HG03558 (cell line): ENCODE results near the gene LRRTM1.

Experiments used
- ATAC-seq: cut with Tn5 transposase; IDR thresholded peaks from one replicate; pipeline ENCODE4 v1.9.1; 2021; ENCODE audit warnings: moderate number of reproducible peaks; ENCODE audit not compliant: unreplicated experiment; ENCODE audit errors: extremely low read depth

LRRTM1 gene

DNA sequence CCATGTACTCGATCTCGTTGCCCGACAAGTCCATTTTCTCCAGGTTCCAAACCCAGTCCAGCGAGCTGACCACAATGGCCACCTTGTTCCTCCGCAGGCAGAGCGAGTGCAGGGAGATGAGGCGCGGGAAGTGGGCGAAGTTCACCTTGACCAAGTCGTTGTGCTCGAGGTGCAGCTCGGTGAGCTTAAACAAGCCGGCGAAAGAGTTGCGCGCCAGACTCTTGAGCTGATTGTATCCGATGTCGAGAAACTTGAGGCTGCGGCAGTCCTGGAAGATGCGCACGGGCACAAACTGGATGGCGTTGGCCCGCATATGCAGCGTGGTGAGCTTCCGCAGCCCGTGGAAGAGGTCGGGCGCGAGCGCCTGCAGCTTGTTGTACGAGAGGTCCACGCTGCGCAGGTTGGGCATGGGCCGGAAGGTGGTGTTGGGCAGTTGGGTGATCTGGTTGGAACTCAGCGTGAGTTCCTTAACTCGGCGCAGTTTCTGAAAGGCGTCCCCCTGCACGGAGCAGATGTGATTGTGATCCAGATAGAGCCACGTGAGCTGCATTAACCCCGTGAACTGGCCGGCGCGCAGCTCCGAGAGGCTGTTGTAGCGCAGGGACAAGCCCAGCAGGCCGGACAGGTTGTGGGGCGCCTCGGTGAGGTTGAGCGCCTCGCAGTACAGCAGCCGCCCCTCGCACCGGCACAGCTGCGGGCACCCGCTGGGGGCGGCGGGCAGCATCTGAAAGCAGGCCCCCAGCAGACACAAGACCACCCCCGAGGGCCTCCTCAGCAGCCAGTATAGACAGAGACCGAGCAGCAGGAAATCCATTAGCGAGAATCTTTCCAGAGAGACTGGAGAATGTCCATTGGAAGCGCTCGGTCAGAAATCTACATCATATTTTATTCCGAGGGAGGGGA lies 1.3 kb downstream of the LRRTM1 start:
- ATAC-seq: no peak

DNA sequence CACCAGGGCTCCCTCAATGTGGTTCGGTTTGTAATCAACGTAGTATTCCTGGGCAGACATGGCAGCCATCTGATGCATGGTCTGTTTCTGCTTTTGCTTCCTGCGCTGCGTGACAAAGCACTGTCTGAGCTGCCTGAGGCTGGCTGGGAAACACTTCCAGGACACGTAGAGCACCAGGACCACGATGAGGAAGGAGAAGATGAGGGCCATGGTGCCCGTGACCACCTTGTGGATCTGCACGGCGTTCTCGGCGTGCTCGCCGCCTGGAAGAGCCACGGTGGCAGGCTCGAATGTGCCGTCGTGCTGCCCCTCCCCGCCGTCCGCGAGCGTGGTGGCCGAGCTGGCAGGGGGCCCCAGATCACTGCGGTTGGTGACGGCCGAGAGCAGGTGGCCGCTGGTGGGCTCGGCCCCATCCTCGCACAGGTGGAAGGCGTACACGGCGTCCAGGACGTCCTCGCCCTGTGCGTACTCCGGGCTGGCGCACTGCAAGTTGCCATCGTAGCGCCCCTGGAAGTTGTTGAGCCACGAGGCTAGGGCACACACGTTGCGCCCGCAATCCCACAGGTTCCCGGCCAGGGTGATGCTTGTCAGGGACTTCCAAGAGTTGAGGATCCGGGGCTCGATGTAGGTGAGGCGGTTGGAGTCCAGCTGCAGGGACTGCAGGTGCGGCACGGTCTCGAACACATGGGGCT lies 2.1 kb downstream of the LRRTM1 start:
- no peak for ATAC-seq

- no peak for ATAC-seq
These were observed 2.6 kb downstream of the LRRTM1 start for GRCh38 chr2:80302001-80302313.

- no peak for ATAC-seq
These were observed 3.6 kb downstream of the LRRTM1 start for GRCh38 chr2:80300954-80301353.

DNA sequence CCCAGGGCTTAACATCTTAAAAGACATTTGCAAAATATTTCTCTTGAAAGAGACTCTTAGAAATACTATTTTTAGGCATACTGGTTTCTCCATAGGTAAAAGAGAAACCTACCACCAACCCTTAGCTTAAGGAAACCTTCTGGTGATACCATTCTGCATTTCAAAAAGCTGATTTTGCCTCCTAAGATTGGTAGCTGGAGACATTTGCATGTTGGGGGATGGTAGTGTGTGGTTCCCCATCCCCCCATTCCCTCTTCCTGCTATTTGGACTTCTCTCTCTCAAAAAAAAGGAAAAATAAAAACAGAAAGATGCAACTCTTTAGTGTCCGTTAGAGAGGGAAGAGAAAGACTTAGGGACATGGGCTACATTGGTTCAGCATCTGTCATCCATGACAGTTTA lies 4.2 kb downstream of the LRRTM1 start:
- no peak for ATAC-seq

GRCh38 chr2:80299661-80300060 lies 4.9 kb downstream of the LRRTM1 start:
- ATAC-seq: no peak

DNA sequence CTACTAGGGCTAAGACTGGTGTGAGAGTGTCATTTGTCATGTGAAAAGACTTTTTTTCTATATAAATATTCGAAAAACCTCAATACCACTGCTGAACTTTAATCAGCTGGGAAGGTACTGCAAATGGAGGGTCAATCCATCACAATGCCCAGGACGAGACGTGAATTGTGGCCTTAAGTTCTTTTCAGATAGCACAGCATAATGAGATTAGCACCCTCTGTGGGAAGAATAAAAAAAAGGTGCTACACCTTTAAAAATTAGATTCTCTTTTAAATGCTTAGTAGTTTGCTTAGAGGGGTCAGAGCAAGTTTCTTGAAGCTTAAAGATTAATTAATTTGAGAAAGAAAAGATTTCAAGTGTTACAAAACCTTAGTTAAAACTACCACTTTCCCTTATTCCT lies 5.6 kb downstream of the LRRTM1 start:
- ATAC-seq: no peak

DNA sequence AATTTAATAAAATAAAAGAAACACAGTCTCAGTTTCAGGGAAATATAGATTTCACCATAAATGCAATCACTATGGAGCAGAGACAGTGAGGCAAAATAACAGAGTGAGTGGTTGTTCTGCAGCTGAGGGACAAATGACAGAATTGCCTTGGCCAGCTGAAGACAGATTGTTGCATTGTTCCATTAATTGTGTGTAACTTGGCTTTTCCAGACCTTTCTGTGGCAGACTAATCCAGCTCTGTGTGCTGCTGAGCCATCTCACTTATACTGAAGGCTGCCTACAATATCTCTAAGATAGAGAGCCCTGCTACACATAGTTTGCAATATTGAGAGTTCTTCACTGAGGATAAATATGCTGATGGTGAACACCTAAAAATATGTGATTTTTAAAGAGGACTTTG lies 11.5 kb downstream of the LRRTM1 start:
- no peak for ATAC-seq

GRCh38 chr2:80292474-80292873 lies 12.1 kb downstream of the LRRTM1 start:
- ATAC-seq: no peak

- ATAC-seq: no peak
These were observed 12.9 kb downstream of the LRRTM1 start for GRCh38 chr2:80291656-80292055.

DNA sequence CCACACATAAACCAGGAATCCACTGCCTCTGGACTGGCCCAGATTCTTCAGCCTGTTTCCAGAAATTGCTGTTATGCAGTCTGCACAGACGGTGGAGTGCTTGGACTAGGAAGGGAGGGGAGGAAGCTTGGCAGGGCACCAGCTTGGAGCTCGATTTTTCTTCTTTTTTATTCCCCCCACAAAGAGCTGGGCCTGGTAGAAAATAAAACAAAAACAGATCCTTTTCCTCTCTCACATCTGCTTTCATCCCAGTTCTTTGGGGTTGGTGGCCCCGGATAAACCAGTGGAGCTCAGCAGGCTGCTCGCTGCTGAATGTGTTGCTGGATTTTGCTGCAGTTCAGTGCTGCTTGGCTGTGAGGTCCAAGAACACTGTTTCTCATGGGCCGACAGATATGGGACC lies 16.0 kb downstream of the LRRTM1 start:
- no peak for ATAC-seq

- no peak for ATAC-seq
These were observed 23.5 kb downstream of the LRRTM1 start for GRCh38 chr2:80281049-80281448.

GRCh38 chr2:80280598-80280997 lies 24.0 kb downstream of the LRRTM1 start:
- ATAC-seq: no peak

DNA sequence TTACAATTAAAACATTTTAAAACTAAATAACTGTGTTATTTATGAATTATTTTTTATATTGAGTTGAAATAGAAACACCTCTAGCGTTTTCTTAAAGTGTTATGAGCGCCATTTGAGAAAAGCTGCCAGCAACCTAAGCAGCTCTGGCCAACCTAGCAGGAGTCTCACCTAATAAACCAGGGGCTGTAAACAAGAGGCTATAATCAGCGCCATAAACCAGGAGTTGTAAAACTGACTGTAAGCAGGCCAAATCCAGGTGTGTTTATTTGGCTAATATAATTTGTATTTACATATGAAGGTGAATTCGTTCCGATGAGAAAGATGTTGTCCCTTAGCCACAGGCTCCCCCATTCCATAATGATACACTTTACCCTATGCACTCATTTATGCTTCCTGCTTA lies 34.7 kb downstream of the LRRTM1 start:
- ATAC-seq: no peak

GRCh38 chr2:80266231-80266630 lies 38.3 kb downstream of the LRRTM1 start:
- ATAC-seq: no peak

DNA sequence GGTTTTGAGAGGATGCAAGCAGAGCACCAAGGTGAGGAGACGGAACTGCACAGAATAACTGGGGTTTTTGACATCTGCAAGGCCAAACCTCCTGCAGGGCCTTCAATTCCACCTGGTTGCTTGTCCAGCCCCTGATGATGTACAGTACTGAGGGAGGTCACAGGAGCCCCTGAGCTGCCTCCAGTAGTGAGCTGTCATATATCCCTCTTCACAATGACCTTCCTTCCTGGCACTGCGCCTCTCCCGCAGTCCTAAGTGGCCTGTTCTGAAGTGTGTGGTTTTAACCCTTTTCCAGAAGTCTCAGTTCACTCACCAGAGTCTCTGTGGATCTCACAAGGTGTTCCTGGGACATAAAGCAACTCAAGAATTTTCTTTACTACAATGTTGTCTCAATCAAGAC lies 45.3 kb downstream of the LRRTM1 start:
- ATAC-seq: no peak

DNA sequence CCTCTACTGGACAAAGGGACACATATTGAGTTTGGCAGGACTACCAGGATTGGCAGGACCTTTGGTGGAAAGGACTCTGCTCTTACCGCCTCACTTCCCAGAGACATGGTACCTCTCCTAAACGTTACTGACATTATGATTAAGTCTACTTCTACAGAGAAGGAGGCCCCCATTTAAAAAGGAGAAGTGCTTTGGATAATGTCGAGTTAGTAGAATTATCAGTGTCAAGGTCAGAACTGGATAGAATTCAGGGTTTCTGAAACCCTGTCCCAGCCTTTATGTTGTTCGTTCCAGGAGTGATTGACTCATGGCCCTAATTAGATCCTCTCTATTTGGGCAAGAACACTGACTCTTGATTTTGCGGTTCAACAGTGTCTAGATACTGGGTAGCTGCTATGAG lies 45.8 kb downstream of the LRRTM1 start:
- ATAC-seq: no peak

GRCh38 chr2:80258341-80258740 lies 46.2 kb downstream of the LRRTM1 start:
- no peak for ATAC-seq

DNA sequence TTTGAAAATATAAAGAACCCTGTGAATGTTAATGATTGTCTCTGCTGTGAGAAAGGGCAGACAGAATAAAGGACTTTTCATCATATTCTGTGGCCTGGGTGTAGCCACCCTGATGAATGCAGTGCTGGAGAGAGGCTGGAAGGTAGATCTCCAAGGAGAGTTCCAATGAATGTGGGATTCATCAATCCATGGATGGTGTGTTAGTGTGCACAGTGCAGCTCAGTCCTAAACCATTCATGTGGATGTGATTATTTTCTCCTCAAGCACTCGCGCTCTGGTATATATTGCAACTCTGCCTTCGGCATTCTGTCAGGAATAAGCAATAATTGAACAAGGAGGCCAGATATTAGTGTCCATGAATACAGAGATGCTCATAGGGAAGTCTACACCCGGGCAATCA lies 47.1 kb downstream of the LRRTM1 start:
- no peak for ATAC-seq

GRCh38 chr2:80256782-80257167 lies 47.8 kb downstream of the LRRTM1 start:
- ATAC-seq: no peak

GRCh38 chr2:80255918-80256781 lies 48.4 kb downstream of the LRRTM1 start:
- ATAC-seq: no peak
